Adrenal gland (tissue), 12 donors: ENCODE measurements around the gene GMPR2. TPM values are rescaled to one million over a fixed set of nuclear protein-coding genes. Genes with fewer than 3 reads are reported as not detected.
"Not testable (repeated sequence)": the region's sequence is repeated elsewhere in the genome, so short reads cannot be mapped to it uniquely, and the experiment has no call there.

Source experiments
- DNase-seq, 7 donors: peaks; one replicate each; pipeline ENCODE4 v3.0.0-alpha.2; 2019 to 2020
- H3K27ac ChIP-seq, 5 donors: fragments of 200-600 bp; sonication (generic) in 4 of 5; 1 replicate in 3 of 5; 2 replicates in 2 of 5; pipeline versions ENCODE4 v1.5.1 to v1.8.0; 2016 to 2020; ENCODE audit warnings: mild to moderate bottlenecking in 1 of 5
- H3K27me3 ChIP-seq: fragments of 200-600 bp; 2 replicates; pipeline ENCODE4 v1.8.0; 2021
- H3K36me3 ChIP-seq, 2 donors: fragments of 200-600 bp; replicated peaks in 1 of 2; 1 replicate in 1 of 2; 2 replicates in 1 of 2; pipeline versions ENCODE4 v1.5.1 to v1.8.0; 2018 to 2022
- H3K4me1 ChIP-seq, 2 donors: fragments of 200-600 bp; replicated peaks in 1 of 2; 1 replicate in 1 of 2; 2 replicates in 1 of 2; pipeline versions ENCODE4 v1.5.1 to v1.8.0; 2018 to 2021
- H3K4me3 ChIP-seq, 4 donors: fragments of 200-600 bp; sonication (generic) in 3 of 4; one replicate each; pipeline ENCODE4 v1.5.1; 2016 to 2018
- H3K9me3 ChIP-seq, 3 donors: fragments of 200-600 bp; sonication (generic) in 1 of 3; replicated peaks in 1 of 3; 1 replicate in 2 of 3; 2 replicates in 1 of 3; pipeline versions ENCODE4 v1.5.1 to v1.8.0; 2016 to 2021
- CTCF ChIP-seq, 6 experiments: fragments of 450-650 bp in 4 of 6; fragments of 200-600 bp in 2 of 6; sonication (generic) in 1 of 6; IDR thresholded peaks; 1 replicate in 5 of 6; 2 replicates in 1 of 6; pipeline versions ENCODE4 v1.5.1 to v1.8.0; 2016 to 2021; ENCODE audit warnings: antibody characterized with exemption in 6 of 6, mild to moderate bottlenecking in 2 of 6, moderate library complexity in 1 of 6
- POLR2A ChIP-seq, 2 donors: fragments of 450-650 bp; IDR thresholded peaks; one replicate each; pipeline ENCODE4 v1.6.1; 2017; ENCODE audit warnings: antibody characterized with exemption in 2 of 2, mild to moderate bottlenecking in 2 of 2, moderate library complexity in 1 of 2
- WGBS, 4 donors: extraction: QIAGEN DNeasy Blood & Tissue Kit in 2 of 4; methylation state at CpG; one replicate each; pipeline versions ENCODE4 v1.1.5 to v1.1.7; 2013 to 2017; 5-methylcytosine and 5-hydroxymethylcytosine counted together
- intact Hi-C, 2 donors: fragments of 100-400 bp; cut with DNase I; formaldehyde crosslinking; loops; one replicate each; pipeline versions ENCODE4 v1.14.1 to v1.15.0; 2022 to 2023
- polyA plus RNA-seq, 3 donors: library from polyadenylated mRNA; stranded (reverse); fragments of 200-250 nt in 2 of 3; fragments of 350-450 nt in 1 of 3; fragmentation: Illumina TruSeq in 1 of 3; extraction: RNeasy Lipid Tissue Mini Kit (QIAGEN cat#74804) in 1 of 3; gene quantifications; one replicate each; pipeline ENCODE4 v1.2.3, GENCODE V29; 2013 to 2014
- total RNA-seq, 9 donors: library from RNA; depleted of rRNA in 4 of 9; stranded (reverse); fragments of >200 nt in 4 of 9; fragments of 120-200 nt in 1 of 9; fragmentation: NEBNext Ultra II Directional in 1 of 9; extraction: Animal tissue kit (Norgen Biotek cat#: 25700) in 1 of 9; gene quantifications; one replicate each; pipeline versions ENCODE4 v1.1.0 to v1.2.4, GENCODE V29; 2013 to 2023
- donor health status: healthy with polysubstance abuse.
- donor health status: Bipolar disorder and iron deficiency.
- donor health status: DM: yes; HTN: yes; CAD: no.
- donor health status: DM: no; HTN: no; CAD: no.
- donor health status: DM: no; HTN: no; CAD: no.
- donor health status: DM: yes; HTN: yes; CAD: no.

GMPR2 gene
- total and polyA plus RNA-seq, 12 donors, result 70.6 to 188 (median 124) TPM

- Histone ChIP-seq H3K27ac (peak overlapping the region; percentile 94 to 99 (median 97)), H3K4me1 (peaks cover 26 to 32% of the 10 kb centered on the region in 2 donors), H3K9me3 (no peaks in the 10 kb centered on the region), H3K27me3 (no peaks in the 10 kb centered on the region), H3K36me3 (peaks cover 0 to 27% of the 10 kb centered on the region in 2 donors), H3K4me3 (peak overlapping the region in 2 of 4 donors; percentile 56 to 78)
- intact Hi-C loops, result loop anchor here (1.0 to 10.0 kb wide), 2 partner anchors 53 to 61 kb away; partner anchors contain the start of gene CIDEB (in 1 of the 2)
- DNase-seq, result peak in 1 of 7 donors; percentile 44
- WGBS, 4 donors, result 43 to 59% (median 53%) methylated on average over 10 of the region's 10 CpGs
- TF ChIP-seq CTCF (IDR thresholded peaks at IDR 0.05) (no peak), POLR2A (IDR thresholded peaks at IDR 0.05) (no peak)
These were observed 10.7 kb downstream of the GMPR2 start for GRCh38 chr14:24243336-24243836.

GRCh38 chr14:24245350-24245749, 12.6 kb downstream of the GMPR2 start:
- H3K4me3 ChIP-seq, H3K9me3 ChIP-seq, H3K27ac ChIP-seq, H3K27me3 ChIP-seq, H3K36me3 ChIP-seq: not testable (repeated sequence)
- DNase-seq, result peak in 1 of 7 donors; percentile 5
- peaks cover 15 to 18% of the 10 kb centered on the region in 2 donors for H3K4me1 ChIP-seq
- intact Hi-C loops, result loop anchor here in 1 of 2 donors (10.0 kb wide), 1 partner anchor 59 kb away; the partner anchor contains the start of gene CIDEB
- 83 to 87% (median 87%) methylated on average over 11 of the region's 11 CpGs for WGBS, 4 donors

GRCh38 chr14:24246765-24247212, 14.1 kb downstream of the GMPR2 start:
- TF ChIP-seq POLR2A (IDR thresholded peaks at IDR 0.05) (no peak), CTCF (IDR thresholded peaks at IDR 0.05) (no peak)
- H3K36me3 ChIP-seq, result no peaks in the 10 kb centered on the region
- no peak overlapping the region for H3K4me3 ChIP-seq
- 72 to 88% (median 82%) methylated on average over 3 of the region's 3 CpGs for WGBS, 4 donors
- peaks cover under 1 to 4% of the 10 kb centered on the region in 2 donors for H3K4me1 ChIP-seq
- H3K9me3 ChIP-seq, result no peaks in the 10 kb centered on the region
- no peak overlapping the region for H3K27ac ChIP-seq
- intact Hi-C loops, result loop anchor here in 1 of 2 donors (10.0 kb wide), 1 partner anchor 58 kb away; the partner anchor contains the start of gene CIDEB
- peak in 2 of 7 donors; percentile 1 to 4 for DNase-seq
- no peaks in the 10 kb centered on the region for H3K27me3 ChIP-seq

GRCh38 chr14:24247422-24247821, 14.7 kb downstream of the GMPR2 start:
- no peak overlapping the region for H3K27ac ChIP-seq
- peak in 1 of 7 donors; percentile 2 for DNase-seq
- no peaks in the 10 kb centered on the region for H3K9me3 ChIP-seq
- intact Hi-C loops, result loop anchor here in 1 of 2 donors (10.0 kb wide), 1 partner anchor 57 kb away; the partner anchor contains the start of gene CIDEB
- TF ChIP-seq POLR2A (IDR thresholded peaks at IDR 0.05) (no peak), CTCF (IDR thresholded peaks at IDR 0.05) (no peak)
- peaks cover 0 to 4% of the 10 kb centered on the region in 2 donors for H3K4me1 ChIP-seq
- 63 to 73% (median 65%) methylated on average over 7 of the region's 7 CpGs for WGBS, 4 donors
- no peaks in the 10 kb centered on the region for H3K27me3 ChIP-seq
- no peak overlapping the region for H3K4me3 ChIP-seq
- H3K36me3 ChIP-seq, result no peaks in the 10 kb centered on the region
